Hepatocyte (in vitro differentiated cells): ENCODE results near the gene ANG. TPM values are rescaled to one million over a fixed set of nuclear protein-coding genes. Genes with fewer than 3 reads are reported as not detected.
"Not testable (repeated sequence)": the region's sequence is repeated elsewhere in the genome, so short reads cannot be mapped to it uniquely, and the experiment has no call there.

Experiments used
- DNase-seq: peaks from one replicate; pipeline ENCODE4 v3.0.0-alpha.2; 2016; ENCODE audit warnings: low spot score
- H2AFZ ChIP-seq: fragments of 200-600 bp; sonication (generic); 2 replicates; pipeline ENCODE4 v1.6.0; 2016; ENCODE audit warnings: antibody characterized with exemption, mild to moderate bottlenecking
- H3K27ac ChIP-seq: fragments of 200-600 bp; sonication (generic); 2 replicates; pipeline ENCODE4 v1.5.1; 2016; ENCODE audit warnings: mild to moderate bottlenecking
- H3K27me3 ChIP-seq: fragments of 200-600 bp; sonication (generic); 2 replicates; pipeline ENCODE4 v1.6.1; 2016
- H3K36me3 ChIP-seq: fragments of 200-600 bp; sonication (generic); replicated peaks from 2 replicates; pipeline ENCODE4 v1.5.1; 2016; ENCODE audit warnings: low read depth; ENCODE audit not compliant: insufficient read depth
- H3K4me1 ChIP-seq: fragments of 200-600 bp; sonication (generic); 2 replicates; pipeline ENCODE4 v1.5.1; 2016; ENCODE audit warnings: mild to moderate bottlenecking, moderate library complexity; ENCODE audit not compliant: insufficient read depth
- H3K4me2 ChIP-seq: fragments of 200-600 bp; sonication (generic); 2 replicates; pipeline ENCODE4 v1.6.0; 2016
- H3K4me3 ChIP-seq: fragments of 200-600 bp; sonication (generic); 2 replicates; pipeline ENCODE4 v1.5.1; 2016; ENCODE audit warnings: mild to moderate bottlenecking
- H3K79me2 ChIP-seq: fragments of 200-600 bp; sonication (generic); 2 replicates; pipeline ENCODE4 v1.6.0; 2017; ENCODE audit warnings: mild to moderate bottlenecking
- H3K9me2 ChIP-seq: fragments of 200-600 bp; sonication (generic); replicated peaks from 2 replicates; pipeline ENCODE4 v1.6.0; 2017; ENCODE audit warnings: mild to moderate bottlenecking; ENCODE audit not compliant: insufficient read depth
- H3K9me3 ChIP-seq: fragments of 200-600 bp; sonication (generic); 2 replicates; pipeline ENCODE4 v1.5.1; 2016; ENCODE audit warnings: low read depth, mild to moderate bottlenecking
- H4K20me1 ChIP-seq: fragments of 200-600 bp; sonication (generic); 2 replicates; pipeline ENCODE4 v1.6.0; 2016; ENCODE audit warnings: mild to moderate bottlenecking; ENCODE audit not compliant: insufficient read depth, poor library complexity, severe bottlenecking
- EZH2 ChIP-seq: fragments of 200-600 bp; sonication (generic); IDR thresholded peaks from 2 replicates; pipeline ENCODE4 v1.6.1; 2016; ENCODE audit warnings: antibody characterized with exemption, mild to moderate bottlenecking, borderline replicate concordance
- EZH2phosphoT487 ChIP-seq: fragments of 200-600 bp; sonication (generic); IDR thresholded peaks from one replicate; pipeline ENCODE4 v1.6.1; 2018; ENCODE audit warnings: antibody characterized with exemption, mild to moderate bottlenecking, low read depth, moderate library complexity; ENCODE audit not compliant: unreplicated experiment, severe bottlenecking
- WGBS: methylation state at CpG from one replicate; pipeline ENCODE4 v1.1.6; 2016; ENCODE audit warnings: low lambda C conversion rate; ENCODE audit errors: missing lambda C conversion rate; 5-methylcytosine and 5-hydroxymethylcytosine counted together
- polyA plus RNA-seq: library from polyadenylated mRNA; unstranded; fragments of >200 nt; fragmentation: Nextera tagmentation; extraction: Ambion mirVana; gene quantifications from 2 replicates; pipeline ENCODE4 v1.2.1, GENCODE V29; 2016
- total RNA-seq: library from RNA; depleted of rRNA; stranded (reverse); fragments of >200 nt; gene quantifications from 2 replicates; pipeline ENCODE4 v1.2.3, GENCODE V29; 2014
- TF ChIP-seq, protein P1 (sequence below): fragments of 200-600 bp; sonication (generic); IDR thresholded peaks from 2 replicates; pipeline ENCODE4 v1.5.1; 2016; ENCODE audit warnings: antibody characterized with exemption, mild to moderate bottlenecking; ENCODE audit not compliant: poor library complexity

The ANG gene
- total and polyA plus RNA-seq, 2 experiments from 2014 or later, result 79.1 to 103 TPM

DNA sequence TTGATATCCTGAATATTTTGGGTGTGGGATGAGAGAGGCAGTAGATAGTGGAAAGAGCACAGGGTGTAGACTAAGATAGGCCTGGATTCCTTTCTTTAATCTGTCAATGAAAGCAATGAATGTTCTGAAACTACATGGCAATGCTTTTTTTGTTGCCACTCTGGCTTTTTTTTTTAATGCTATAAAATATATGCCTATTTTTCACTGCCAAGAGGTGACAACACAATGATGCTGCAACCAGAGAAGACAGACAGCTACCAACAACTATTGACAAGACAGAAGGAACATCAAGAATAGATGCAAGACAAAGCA lies 9.4 kb downstream of the ANG start:
- Histone ChIP-seq H3K4me2 (no peak overlapping the region), H3K9me3 (no peaks in the 10 kb centered on the region), H2AFZ (no peak overlapping the region), H4K20me1 (no peaks in the 10 kb centered on the region), H3K4me1 (no peaks in the 10 kb centered on the region), H3K79me2 (peaks cover 9% of the 10 kb centered on the region), H3K27ac (no peak overlapping the region), H3K36me3 (no peaks in the 10 kb centered on the region), H3K27me3 (no peaks in the 10 kb centered on the region), H3K9me2 (no peaks in the 10 kb centered on the region), H3K4me3 (no peak overlapping the region)
- TF ChIP-seq EZH2phosphoT487 (no peak), EZH2 (no peak)
- TF ChIP-seq, protein P1, sequence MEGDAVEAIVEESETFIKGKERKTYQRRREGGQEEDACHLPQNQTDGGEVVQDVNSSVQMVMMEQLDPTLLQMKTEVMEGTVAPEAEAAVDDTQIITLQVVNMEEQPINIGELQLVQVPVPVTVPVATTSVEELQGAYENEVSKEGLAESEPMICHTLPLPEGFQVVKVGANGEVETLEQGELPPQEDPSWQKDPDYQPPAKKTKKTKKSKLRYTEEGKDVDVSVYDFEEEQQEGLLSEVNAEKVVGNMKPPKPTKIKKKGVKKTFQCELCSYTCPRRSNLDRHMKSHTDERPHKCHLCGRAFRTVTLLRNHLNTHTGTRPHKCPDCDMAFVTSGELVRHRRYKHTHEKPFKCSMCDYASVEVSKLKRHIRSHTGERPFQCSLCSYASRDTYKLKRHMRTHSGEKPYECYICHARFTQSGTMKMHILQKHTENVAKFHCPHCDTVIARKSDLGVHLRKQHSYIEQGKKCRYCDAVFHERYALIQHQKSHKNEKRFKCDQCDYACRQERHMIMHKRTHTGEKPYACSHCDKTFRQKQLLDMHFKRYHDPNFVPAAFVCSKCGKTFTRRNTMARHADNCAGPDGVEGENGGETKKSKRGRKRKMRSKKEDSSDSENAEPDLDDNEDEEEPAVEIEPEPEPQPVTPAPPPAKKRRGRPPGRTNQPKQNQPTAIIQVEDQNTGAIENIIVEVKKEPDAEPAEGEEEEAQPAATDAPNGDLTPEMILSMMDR, result no peak
- DNase-seq, result no peak

DNA sequence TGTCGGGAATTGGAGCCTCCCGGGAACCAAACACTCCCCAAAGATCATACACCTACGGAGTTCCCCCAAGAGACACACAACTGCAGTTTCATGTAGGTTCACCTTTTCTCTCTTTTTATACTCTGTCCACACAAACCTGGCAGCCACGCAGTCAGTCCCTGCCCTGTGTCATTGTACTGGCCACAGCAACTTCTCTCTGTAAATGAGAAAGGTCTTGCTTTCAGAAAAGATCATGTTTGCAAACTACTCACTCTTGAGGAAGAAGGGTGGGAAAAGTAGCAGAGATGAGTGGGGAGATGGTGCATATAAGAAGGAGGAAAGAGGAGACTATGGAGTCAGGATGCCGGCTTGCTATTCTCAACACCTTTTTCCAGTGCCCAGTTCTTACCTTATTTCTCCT lies 10.4 kb downstream of the ANG start:
- H2AFZ ChIP-seq, result no peak overlapping the region
- DNase-seq, result no peak
- no peaks in the 10 kb centered on the region for H3K36me3 ChIP-seq
- TF ChIP-seq, protein P1, result no peak
- TF ChIP-seq EZH2 (no peak), EZH2phosphoT487 (no peak)
- H3K4me3 ChIP-seq, result no peak overlapping the region
- no peaks in the 10 kb centered on the region for H3K4me1 ChIP-seq
- no peaks in the 10 kb centered on the region for H3K9me2 ChIP-seq
- H3K27me3 ChIP-seq, result no peaks in the 10 kb centered on the region
- H3K9me3 ChIP-seq, result no peaks in the 10 kb centered on the region
- H4K20me1 ChIP-seq, result no peaks in the 10 kb centered on the region
- H3K4me2 ChIP-seq, result no peak overlapping the region
- H3K79me2 ChIP-seq, result peaks cover under 1% of the 10 kb centered on the region
- 84% methylated on average over 5 of the region's 5 CpGs for WGBS
- no peak overlapping the region for H3K27ac ChIP-seq

DNA sequence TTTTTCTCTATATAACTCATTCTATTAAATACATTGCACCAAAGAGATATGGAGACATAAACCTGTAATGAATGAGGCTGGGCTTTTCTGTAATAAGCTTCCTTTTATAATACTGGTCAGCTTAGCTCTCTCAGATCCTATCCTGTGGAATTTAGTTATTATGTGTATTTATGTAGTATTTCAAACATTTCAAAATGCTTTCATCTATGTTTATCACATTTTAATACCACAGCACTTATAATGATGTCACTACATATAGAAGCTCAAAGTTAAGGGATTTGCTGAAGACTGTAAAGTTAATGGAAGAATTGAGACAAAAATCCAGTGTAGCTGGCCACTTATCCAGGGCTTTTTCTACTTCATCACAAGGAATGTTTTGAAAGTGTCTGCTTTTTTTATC lies 11.4 kb downstream of the ANG start:
- no peak overlapping the region for H3K4me2 ChIP-seq
- H3K27me3 ChIP-seq, result no peaks in the 10 kb centered on the region
- no peaks in the 10 kb centered on the region for H3K36me3 ChIP-seq
- H3K4me1 ChIP-seq, result no peaks in the 10 kb centered on the region
- H3K79me2 ChIP-seq, result no peaks in the 10 kb centered on the region
- no peak overlapping the region for H2AFZ ChIP-seq
- DNase-seq, result no peak
- no peaks in the 10 kb centered on the region for H3K9me2 ChIP-seq
- TF ChIP-seq, protein P1, result no peak
- no peak for TF ChIP-seq EZH2
- TF ChIP-seq EZH2phosphoT487, result no peak
- no peak overlapping the region for H3K27ac ChIP-seq
- no peaks in the 10 kb centered on the region for H3K9me3 ChIP-seq
- H3K4me3 ChIP-seq, result no peak overlapping the region
- H4K20me1 ChIP-seq, result no peaks in the 10 kb centered on the region

DNA sequence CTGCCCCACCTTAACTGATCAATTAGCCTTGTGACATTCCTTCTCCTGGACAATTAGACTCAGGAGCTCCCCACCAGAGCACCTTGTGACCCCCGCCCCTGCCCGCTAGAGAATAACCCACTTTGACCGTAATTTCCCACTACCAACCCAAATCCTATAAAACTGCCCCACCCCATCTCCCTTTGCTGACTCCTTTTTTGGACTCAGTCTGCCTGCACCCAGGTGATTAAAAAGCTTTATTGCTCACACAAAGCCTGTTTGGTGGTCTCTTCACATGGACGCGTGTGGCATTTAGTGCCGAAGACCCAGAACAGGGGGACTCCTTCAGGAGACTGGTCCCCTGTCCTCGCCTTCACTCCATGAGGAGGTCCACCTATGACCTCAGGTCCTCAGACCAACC lies 12.4 kb downstream of the ANG start:
- H3K36me3 ChIP-seq, DNase-seq, H2AFZ ChIP-seq, H3K4me3 ChIP-seq, H3K9me3 ChIP-seq, H3K4me2 ChIP-seq, H4K20me1 ChIP-seq, H3K79me2 ChIP-seq, H3K27ac ChIP-seq, H3K27me3 ChIP-seq, H3K9me2 ChIP-seq, H3K4me1 ChIP-seq: not testable (repeated sequence)
- WGBS, result 93% methylated on average over 7 of the region's 7 CpGs
